Suprapubic skin (tissue), 3 donors: ENCODE data around the gene LHX2.

Source experiments
- CTCF ChIP-seq, 2 donors: fragments of 200-600 bp in 1 of 2; fragments of 450-650 bp in 1 of 2; sonication (generic) in 1 of 2; IDR thresholded peaks; one replicate each; pipeline ENCODE4 v1.5.1; 2016 to 2019; ENCODE audit warnings: antibody characterized with exemption in 2 of 2, mild to moderate bottlenecking in 1 of 2, moderate library complexity in 1 of 2
- POLR2AphosphoS5 ChIP-seq, 3 donors: sonication (generic); formaldehyde crosslinking; IDR thresholded peaks; one replicate each; pipeline ENCODE4 v1.6.1; 2017; ENCODE audit warnings: antibody characterized with exemption in 3 of 3

GRCh38 chr9:124068251-124068650, 56.7 kb downstream of the LHX2 start:
- TF ChIP-seq CTCF (IDR thresholded peaks at IDR 0.05) (no peak), POLR2AphosphoS5 (IDR thresholded peaks at IDR 0.05) (no peak)
